ENCODE measurements around the gene DCPS.
"Not testable (repeated sequence)": the region's sequence is repeated elsewhere in the genome, so short reads cannot be mapped to it uniquely, and the experiment has no call there.

Gene DCPS

DNA sequence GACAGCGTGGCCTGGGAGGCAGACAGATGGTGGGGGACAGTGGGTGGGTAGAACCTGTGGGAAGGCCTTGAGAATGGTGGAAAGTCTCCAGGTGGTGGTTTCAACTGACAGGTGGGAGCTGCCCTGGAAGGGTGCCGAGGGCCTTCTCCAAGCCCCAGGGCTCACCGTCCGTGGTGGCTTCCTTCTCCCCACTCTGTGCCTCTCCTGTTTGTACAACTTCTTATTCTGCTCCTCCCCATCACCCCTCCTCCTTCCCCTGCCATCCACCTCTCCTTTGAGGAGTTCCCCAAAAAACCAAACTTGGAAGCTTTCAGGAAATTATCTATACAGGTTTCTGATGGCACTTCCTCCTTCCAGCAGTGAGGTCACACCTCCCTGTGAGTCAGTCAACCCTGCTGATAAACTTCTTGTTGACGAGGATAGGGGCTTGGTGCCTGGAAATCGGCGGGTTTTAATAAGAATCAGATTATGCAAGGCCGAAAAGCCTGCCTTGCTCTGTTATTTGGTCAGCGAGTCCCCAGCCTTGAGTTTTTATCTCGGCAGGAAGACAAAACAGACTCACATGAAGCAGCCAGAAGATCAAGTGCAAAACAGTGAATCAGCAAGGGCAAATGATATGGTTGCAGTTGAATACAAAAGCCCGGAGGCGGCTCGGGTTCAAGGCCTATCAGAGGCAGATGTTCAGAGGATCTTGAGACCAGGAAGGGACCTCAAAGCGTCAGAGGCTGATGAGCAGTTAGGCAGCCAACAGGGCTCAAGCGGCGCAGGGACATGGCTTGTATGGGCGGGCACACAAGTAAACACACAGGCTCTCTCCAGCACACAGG is 42.1 kb downstream of the DCPS start:
- DNase-seq = no peak

DNA sequence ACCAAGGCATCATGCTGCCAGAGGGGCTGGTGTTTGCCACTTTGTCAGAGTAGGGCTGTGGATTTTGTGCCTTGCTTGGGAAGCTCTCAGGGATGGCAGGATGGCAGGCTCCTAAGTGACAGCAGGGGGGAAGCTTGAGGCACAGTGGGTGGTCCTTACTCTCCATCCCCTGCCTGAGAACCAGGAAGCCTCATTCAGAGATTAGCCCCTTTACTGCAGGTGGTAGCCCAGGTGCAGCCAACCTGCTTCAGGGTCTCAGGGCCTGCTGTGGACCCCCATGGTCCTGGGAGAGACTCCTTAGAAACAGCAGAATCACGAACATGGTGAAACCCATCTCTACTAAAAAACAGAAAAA is 42.7 kb downstream of the DCPS start:
- no peak for DNase-seq

DNA sequence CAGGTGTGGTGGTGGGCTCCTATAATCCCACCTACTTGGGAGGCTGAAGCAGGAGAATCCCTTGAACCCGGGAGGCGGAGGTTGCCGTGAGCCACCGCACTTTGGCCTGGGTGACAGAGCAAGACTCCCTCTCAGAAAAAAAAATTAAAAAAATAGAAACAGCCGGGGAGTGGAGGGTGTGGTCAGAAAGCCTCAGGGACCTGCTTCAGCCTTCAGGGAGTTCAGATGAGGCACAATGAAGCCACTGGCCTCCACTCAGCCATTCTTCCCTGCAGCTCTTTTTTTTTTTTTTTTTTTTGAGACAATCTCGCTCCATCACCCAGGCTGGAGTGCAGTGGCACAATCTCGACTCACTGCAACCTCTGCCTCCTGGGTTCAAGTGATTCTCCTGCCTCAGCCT is 43.1 kb downstream of the DCPS start:
- not testable (repeated sequence) for DNase-seq

DNA sequence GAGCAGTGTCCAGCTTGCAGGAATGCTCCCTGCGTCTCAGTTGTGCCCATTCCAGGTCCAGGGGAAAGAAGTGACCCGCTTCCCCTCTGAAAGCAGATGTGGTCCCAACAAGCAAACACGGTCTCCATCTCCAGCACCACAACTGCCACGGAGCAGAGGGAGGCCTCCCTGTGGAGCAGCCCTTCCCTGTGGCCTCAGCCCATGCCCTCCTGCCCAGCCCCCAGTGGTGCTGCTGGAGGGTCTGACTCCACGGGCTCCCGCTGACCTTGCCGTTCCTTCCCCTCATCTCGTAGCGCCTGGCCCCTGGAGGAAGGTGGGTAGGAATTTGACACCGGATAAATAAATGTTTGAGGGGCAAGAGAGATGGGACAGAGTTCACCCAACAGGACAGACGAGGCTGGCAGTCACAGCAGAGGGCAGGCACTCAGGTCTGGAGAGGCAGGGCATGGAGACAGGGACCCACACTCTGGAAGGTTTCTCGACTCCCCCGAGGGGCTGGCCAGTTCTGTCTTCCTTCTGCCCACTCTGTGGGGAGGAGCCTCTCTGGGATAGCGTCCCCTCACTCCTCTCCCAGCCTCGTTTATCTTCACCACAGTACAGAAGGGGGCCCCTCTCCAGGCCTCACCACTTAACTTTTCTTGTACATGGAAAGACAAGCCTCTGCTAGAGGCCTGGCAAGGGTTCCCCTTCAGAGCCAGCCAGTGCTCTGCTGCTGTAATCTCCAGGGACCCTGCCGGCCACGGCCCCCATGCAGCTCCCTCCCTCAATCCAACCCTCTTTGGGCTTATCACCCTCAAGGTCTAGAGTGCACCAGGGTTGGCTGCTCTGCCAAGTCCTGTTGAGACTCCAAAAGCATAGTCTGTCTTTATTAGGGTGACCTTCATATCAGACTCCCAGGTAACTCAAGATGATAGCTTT is 44.1 kb downstream of the DCPS start:
- DNase-seq = no peak

DNA sequence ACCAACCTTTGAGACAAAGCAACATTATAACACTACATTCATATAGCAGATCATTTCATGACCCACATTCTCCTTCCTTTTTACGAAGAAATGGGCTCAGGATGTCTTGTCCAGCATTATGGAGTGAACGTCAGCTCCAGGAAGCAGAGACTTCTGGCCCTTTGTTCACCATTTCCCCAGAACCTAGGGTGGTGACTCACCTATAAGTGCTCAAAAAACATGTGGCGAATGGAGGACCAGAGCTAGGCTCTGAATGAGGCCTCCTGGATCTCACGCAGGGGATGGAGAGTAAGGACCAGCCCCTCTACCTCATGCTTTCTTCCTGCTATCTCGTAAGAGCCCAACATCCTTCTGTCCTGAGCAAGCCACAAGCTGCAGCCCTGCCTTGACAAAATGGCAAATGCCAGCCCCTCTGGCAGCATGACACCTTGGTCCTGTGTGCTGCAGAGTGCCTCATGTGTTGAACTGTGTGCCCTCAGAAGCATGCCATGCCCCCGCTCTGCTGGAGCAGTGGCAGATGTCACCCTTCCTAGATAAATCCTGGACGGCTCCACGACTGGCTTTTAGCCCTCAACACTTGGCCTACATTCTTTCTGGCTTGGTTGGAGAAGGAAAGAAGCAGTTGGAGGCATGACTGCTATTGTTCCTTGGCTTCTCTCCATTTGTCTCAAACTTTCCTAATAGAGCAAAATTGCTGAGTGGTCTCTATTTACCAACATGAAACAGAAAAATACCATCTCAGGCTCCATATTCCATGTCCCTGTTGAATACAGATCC is 45.1 kb downstream of the DCPS start:
- DNase-seq = no peak

DNA sequence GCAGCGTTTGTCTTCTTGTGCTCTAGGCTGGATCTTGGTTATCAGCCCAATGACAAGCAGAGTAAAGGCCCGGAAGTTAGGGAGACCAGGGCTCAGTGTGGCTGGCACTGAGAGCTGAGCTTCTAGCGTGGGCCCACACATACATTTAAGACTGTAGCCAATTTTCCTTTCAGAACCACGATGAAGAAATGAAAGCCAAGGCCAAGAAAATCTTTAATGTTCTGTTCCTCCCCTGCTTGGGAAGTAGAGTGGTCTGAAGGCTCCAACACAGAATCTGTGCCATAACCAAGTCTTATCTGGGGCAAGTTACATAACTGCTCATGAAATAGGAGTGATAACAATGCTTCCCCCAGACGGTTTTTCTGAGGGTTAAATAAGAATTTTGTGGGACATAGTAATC is 47.0 kb downstream of the DCPS start:
- DNase-seq = no peak

DNA sequence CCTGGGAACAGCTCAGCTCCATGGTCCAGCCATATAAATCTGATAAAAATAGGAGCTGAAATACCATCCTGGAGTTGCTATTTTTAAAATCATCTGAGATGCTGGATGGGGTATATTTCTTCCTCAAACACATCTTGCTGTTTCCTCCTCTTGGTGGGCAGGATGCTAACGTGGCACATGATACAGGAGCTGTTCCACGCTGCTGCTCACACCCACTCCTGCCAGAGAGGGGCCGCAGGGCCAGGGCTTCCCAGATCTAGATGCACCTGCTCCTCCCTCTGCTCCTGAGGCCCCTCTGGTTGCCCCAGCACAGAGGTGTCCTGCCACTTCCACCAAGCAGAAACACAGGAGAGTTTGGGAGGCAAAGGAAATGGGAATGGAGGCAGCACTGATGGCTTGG is 48.3 kb downstream of the DCPS start:
- no peak for DNase-seq

DNA sequence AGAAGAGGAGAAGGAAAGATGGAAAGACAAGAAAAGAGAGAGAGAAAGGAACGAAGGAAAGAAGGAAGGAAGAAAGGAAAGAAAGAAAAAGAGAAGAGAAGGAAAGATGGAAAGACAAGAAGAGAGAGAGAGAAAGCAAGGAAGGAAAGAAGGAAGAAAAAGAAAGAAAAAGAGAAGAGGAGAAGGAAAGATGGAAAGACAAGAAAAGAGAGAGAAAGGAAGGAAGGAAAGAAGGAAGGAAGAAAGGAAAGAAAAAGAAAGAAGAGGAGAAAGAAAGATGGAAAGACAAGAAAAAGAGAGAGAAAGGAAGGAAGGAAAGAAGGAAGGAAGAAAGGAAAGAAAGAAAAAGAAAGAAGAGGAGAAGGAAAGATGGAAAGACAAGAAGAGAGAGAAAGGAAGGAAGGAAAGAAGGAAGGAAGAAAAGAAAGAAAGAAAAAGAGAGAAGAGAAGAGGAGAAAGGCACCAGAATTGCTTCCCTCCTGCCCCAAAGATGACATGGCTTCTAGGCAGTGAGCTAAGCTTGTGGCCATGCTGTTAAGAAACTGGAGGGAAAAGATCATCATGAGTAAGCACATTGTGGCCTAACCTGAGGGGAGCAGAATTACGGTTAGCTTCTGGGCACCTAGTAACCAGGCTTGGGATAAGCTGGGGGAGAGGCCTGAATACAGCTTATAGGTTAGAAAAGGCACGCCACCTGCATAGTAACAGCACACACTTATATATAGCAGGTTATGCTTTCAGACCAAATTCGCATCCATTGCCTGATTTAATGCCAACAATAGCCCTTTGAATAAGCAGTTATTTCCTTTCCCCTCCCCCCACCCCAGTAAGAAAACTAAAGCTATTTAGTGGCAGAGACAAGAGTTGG is 49.3 kb downstream of the DCPS start:
- DNase-seq = peak; percentile 28

DNA sequence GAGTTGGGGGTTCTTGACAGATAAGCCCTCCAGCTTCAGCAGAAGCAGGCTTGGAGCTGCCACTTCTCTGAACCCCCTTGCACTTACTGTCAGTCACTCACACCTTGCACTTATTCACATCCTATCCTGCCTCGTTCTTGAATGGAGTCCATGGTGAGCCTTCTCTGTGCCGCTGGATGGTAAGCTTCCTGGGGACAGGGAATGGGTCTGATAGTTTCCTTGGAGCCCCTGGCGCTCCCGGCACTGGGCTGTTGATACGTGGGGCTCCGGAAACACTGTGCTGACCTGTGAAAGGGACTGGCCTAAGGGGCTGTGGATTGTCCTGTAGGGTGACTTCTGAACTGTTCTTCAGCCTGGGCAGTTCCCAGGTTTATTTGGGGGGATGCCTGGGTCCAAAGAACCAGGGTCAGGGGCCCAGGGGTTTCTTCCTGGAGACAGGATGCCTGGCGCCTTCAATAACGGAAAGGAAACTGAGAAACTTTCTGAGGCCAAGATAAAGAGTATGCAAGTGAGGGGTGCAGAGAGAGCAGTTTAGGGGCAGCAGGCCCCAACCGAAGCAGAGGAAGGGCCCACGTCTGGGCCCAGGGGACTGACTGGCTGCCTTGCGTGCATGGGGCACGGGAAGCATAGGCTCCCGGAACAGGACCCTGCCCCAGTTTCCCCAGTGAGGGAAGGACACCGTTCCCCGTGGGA is 50.9 kb downstream of the DCPS start:
- DNase-seq = no peak

DNA sequence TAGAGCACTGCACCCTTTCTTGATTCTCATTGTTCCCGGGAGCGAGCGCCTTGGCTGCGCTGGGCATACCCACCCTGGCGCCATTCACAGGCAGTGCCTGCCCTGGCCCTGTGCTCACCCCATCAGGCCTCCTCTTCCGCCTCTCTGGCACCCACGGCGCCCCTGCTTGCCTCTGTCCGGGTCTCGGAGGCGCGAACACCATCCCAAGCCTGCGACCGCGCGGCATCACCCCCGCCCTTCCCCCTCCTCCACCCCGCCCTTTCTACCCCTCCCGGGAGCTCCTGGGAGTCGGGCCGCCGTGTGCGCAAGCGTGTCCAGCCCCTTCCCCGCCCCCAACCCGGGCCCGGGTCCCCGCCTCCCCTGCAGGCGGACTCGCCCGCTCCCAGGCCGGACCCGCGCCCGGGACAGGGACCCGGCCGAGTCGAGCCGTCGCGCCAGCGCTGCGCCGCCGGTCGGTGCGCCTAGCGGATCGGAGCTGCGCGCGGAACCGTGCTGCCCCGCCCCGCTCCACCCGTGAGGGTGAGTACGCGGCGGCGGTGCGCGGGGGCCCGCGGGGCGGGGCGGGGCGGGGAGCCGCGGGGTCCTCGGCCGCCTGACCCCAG is 51.6 kb downstream of the DCPS start, which contains the start of gene ST3GAL4:
TSS of gene ST3GAL4 (plus strand) at position 363 of the 602 bp plus-strand sequence. CDS start 50,470 bp downstream, outside the sequence.
- peak; percentile 92 for DNase-seq

DNA sequence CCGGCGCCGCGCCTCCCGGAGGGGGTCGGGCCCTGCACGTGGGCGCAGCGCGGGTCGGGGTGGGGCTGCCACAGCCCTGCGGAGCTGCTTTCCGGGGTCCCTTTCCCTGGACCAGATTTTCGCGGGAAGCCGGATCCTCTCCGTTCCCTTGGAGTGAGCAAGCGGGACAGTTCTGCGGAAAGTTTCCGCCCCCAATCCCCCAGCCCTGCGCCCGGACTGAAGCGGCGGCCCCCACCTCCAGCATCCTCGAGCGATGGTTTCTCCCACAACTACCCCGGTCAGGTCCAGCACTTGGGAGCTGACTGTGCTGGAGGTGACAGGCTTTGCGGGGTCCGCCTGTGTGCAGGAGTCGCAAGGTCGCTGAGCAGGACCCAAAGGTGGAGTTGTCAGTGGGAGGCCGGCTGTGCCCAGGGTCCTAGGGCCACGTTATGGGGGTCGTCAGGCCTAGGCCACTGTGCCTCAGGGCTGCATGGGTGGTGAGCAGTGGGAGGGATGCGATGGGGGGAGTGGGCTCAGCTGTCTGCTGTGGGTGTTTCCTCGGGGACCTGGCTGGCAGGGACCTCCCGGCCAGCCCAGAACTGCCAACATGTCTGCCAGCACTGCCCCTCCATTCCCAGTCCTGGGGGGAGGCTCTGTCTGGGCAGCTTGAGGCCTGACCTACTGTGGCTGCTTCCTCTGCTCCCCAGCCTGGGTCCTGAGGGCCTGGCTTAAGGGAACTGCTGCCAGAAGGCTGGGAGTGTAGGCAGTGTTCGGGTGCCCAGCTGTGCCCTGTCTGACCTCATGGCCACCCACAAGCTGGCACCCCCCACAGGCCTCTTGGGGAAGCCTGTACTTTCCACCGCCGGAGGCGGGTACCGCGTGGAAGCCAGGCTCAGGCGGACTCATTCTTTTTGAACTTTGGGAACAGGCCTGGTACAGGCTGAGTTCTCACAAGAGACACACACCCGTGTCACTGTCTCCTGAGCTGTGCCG is 52.4 kb downstream of the DCPS start:
- DNase-seq = no peak

DNA sequence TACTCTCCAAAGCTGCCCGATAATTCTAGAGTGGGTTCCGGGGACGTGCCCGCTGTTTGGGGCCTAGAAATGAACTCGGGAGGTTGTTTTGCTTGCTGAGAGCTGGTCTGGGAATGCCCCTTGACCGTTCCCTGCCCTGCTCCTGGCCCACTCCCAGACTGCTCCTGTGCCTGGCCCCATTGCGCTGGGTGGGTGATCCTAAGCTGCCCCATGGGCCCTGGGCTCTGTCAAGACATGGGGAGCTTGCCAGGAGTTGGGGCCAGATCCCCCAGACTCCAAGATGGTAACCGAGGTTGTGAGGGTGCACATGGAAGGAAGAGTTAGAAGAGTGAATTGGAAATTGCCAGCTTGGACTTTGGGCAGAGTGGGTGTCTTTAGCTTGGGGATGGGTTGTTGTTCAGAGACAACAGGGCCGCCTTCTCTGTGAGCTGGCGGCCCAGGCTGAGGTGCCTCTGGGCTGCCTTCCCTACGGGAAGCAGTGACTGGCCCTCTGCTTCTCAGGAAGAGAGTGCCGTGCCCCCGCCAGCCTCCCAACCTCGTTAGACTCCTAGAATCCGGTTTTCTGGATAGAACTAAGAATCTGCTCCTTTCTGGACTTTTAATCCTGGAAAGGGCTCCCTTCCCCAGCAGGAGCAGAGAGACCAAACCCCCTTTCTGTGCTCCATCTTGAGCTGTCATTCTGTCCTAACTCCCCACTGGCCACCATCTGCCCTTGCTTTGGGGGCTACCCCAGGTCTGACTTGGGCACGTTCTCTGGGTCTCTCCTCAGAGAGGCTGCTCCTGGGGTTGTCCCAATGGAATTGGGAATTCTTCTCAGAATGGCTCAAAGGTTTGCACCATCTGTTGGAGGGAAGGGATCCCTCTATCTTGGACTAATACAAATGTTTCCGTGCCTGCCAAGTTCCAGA is 53.4 kb downstream of the DCPS start:
- no peak for DNase-seq

DNA sequence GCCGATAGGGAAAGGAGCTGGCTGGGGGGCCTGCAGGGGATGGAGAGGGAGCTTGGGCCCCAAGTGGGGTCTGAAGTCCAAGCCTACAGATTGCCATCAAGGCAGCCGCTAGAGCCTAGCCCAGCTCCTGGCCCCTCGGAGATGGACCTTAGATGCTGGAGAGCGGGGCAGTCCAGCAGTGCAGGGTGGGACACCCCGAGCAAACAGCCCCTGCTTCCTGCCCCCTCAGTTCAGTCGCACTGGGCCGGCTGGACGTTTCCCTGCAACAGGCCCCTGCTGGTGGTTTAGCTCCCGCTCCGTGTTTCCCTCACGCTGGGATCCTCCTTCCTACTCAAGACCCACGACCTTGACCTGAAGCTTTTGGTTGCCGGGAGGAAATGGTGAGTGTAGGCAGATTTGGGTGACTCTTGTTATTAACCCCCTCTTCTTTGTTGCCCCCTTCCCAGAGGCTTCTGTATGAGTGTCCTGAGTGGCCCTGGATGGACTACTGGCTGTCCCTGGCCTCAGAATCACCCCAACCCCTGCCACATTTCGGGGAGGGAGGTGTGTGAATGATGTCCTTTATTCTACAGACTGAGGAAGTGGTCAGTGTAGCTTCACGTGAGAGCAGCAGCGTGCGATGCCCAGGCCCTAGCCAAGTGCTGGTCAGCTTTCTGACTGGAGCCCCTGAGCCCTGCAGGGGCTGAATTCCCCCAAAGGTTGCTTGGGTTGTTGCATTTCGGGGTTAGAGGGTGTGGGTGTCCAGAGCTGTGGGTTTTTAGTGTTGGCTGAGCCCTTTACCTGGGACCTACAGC is 54.3 kb downstream of the DCPS start:
- DNase-seq = no peak

DNA sequence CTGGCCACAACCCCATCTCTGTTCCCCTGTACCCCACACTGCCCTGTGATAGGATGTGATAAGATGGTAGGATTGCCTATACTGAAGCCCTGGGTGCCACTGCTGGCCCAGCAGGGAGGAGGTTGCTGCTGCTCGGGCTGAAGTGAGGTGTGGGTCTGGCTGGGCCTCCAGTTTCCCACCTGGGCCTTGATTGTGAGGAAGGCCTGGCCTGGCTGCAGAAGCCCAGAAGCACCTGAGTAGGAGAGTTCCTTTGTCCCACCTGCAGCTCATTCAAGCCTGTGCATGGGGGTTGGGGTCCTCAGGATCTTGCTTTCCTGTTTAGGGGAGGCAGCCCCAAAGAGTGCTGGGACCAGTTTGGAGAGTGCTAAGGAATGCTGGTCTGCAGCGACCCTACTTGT is 54.9 kb downstream of the DCPS start:
- no peak for DNase-seq

DNA sequence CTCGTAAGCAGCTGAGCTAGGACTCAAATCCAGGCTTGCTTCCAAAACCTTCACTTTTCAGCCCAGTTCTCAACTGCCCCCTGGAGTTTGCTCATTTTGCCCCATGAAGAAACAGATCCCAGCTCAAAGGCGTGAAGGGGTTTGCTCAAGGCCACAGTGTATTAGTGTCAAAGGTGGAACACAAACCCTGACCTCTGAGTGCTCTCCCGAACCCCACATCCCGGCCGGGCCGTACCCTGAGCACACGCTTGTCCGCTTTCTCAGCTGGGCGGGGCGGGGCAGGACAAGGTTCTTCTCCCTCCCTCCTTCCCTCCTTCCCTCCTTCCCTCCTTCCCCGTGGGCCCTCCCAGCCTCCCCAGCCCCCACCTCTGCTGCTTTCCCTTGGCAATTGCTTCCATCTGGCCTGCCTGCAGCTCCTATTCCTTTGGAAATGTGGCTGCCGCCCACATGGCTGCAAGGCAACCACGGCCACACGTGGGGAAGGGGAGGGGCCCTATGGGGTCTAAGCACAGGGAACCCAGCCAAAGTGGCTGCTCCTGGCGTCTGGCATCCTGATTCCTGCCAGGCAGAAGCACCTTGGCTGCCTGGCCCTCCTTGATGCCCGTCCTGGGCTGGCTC is 55.7 kb downstream of the DCPS start:
- no peak for DNase-seq

DNA sequence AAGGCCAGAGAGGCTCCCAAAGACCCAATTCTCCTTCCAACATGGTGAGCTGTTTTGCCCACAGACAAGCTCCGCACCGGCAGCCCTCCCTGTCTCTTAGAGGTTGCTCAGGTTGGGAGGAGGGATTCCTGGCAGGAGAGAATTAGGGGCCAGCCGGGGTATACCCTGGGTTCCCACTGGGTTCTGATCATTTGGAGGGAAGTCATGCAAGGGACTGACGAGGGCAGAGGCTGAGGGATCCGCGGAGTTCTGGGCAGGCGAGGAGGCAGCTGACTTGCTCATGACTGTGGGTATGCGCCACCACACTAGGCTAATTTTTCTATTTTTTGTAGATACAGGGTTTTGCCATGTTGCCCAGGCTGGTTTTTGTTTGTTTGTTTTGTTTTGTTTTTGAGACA is 56.2 kb downstream of the DCPS start:
- DNase-seq = no peak

DNA sequence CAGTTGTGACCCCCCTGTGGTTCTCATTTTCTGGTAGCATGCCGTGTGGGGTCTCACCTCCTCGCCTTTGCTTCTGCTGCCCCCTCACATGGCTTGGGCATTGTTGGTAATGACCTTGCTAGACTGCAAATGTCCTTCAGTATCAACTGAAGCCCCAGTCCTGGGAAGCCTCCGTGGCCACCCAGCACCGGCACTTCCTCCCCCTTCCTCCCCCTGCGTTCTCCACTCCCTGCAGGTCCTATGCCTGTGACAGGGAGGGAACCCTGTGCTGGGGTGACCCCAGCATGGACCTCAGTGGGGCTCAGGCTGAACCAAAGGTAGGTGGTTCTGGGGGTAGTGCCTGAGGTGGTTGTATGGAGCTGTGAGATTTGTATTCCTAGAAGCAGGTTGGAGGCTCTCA is 57.5 kb downstream of the DCPS start:
- DNase-seq = no peak

Measured in NCI-H526 treated with DMSO at 0.1 percent for 48 hours (cell line).